PFSK-1 (cell line): ENCODE measurements around the gene PI4KA.

Source experiments
- FOXP2 ChIP-seq: optimal IDR thresholded peaks from 2 replicates; pipeline ENCODE3; 2011; ENCODE audit warnings: borderline replicate concordance, control low read depth, inconsistent platforms; ENCODE audit not compliant: insufficient read depth; ENCODE audit errors: extremely low read length, extremely low read depth
- POLR2AphosphoS5 ChIP-seq: IDR thresholded peaks from 2 replicates; pipeline ENCODE4 v1.6.1; 2012; ENCODE audit warnings: low read depth, mild to moderate bottlenecking, control low read depth, low read length, moderate library complexity
- SIN3A ChIP-seq: IDR thresholded peaks from 2 replicates; pipeline ENCODE4 v1.6.1; 2012; ENCODE audit warnings: mild to moderate bottlenecking, low read length, moderate library complexity, borderline replicate concordance; ENCODE audit not compliant: insufficient read depth
- TAF1 ChIP-seq: IDR thresholded peaks from 2 replicates; pipeline ENCODE4 v1.6.1; 2012; ENCODE audit warnings: low read length, control low read depth, borderline replicate concordance; ENCODE audit not compliant: insufficient read depth
- TF ChIP-seq, protein P1 (sequence below), 2 experiments: IDR thresholded peaks; 2 replicates each; pipeline versions ENCODE4 v1.6.1 to v1.8.0; 2011 to 2012; ENCODE audit warnings: low read depth in 2 of 2, low read length in 2 of 2, control low read depth in 1 of 2, inconsistent platforms in 1 of 2, mild to moderate bottlenecking in 1 of 2, moderate library complexity in 1 of 2; ENCODE audit not compliant: insufficient read depth in 1 of 2

Gene PI4KA

DNA sequence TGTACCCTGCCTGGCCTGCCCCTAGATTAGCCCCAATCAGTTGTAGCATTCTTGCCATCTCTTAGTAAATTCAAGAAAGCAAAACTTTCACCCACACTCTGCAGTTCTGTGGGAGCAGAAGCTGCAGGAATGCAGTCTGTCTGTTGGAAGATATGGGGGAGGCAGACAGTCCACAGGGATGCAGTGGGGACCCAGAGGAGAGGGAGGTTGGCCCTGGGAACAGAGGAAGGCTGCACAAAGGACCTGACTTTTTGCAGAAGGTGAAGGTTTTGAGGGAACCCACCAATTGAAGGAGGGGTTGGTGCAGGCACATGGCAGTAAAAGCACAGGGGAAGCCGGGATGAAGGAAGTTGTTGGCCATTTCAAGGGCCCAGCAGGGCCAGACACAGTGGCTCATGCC lies 16.7 kb upstream of the PI4KA start:
- TF ChIP-seq FOXP2 (no peak), SIN3A (no peak), TAF1 (no peak), POLR2AphosphoS5 (no peak)
- TF ChIP-seq, protein P1, sequence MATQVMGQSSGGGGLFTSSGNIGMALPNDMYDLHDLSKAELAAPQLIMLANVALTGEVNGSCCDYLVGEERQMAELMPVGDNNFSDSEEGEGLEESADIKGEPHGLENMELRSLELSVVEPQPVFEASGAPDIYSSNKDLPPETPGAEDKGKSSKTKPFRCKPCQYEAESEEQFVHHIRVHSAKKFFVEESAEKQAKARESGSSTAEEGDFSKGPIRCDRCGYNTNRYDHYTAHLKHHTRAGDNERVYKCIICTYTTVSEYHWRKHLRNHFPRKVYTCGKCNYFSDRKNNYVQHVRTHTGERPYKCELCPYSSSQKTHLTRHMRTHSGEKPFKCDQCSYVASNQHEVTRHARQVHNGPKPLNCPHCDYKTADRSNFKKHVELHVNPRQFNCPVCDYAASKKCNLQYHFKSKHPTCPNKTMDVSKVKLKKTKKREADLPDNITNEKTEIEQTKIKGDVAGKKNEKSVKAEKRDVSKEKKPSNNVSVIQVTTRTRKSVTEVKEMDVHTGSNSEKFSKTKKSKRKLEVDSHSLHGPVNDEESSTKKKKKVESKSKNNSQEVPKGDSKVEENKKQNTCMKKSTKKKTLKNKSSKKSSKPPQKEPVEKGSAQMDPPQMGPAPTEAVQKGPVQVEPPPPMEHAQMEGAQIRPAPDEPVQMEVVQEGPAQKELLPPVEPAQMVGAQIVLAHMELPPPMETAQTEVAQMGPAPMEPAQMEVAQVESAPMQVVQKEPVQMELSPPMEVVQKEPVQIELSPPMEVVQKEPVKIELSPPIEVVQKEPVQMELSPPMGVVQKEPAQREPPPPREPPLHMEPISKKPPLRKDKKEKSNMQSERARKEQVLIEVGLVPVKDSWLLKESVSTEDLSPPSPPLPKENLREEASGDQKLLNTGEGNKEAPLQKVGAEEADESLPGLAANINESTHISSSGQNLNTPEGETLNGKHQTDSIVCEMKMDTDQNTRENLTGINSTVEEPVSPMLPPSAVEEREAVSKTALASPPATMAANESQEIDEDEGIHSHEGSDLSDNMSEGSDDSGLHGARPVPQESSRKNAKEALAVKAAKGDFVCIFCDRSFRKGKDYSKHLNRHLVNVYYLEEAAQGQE (IDR thresholded peaks at IDR 0.05; ENCODE audit: insufficient read depth in 1 of 2, low read depth in 2 of 2, low read length in 2 of 2), result no peak

DNA sequence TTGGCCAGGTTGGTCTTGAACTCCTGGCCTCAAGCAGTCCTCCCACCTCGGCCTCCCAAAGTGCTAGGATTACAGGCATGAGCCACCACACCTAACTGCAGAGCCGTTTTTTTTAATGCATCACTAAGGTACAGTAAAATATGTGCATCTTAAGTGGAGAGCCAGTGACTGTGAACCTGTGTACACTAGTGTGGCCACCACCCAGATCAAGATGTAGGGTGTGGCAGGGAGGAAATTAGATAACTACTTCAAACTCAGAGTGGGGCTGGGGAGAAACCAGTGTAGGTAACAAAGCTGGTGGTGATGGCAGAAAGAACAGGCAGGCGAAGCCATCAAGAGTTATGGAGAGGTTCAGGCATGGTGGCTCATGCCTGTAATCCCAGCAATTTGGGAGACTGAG lies 14.6 kb upstream of the PI4KA start:
- TF ChIP-seq FOXP2 (no peak), POLR2AphosphoS5 (no peak), TAF1 (no peak), SIN3A (no peak)
- TF ChIP-seq, protein P1 (IDR thresholded peaks at IDR 0.05; ENCODE audit: insufficient read depth in 1 of 2, low read depth in 2 of 2, low read length in 2 of 2), result no peak

DNA sequence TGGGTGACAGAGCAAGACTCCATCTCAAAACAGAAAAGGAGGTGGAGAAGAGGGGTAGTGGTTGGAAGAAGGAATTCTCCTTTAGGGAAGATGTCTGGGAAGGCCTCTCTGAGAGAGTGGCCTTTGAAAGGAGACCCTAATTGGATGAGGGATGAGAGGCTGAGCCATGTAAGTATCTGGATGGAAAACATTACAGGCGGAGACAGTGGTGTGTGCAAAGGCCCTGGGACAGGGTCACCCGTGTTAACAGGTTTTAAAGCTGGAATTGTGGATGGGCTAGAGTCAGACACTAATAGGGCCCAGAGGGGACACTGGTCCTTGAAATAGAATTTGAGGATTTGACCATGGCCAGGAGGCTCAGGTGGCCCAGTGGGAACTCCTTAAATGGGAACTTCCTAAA lies 10.6 kb upstream of the PI4KA start:
- TF ChIP-seq FOXP2, result no peak
- TF ChIP-seq POLR2AphosphoS5, result no peak
- TF ChIP-seq, protein P1 (IDR thresholded peaks at IDR 0.05; ENCODE audit: insufficient read depth in 1 of 2, low read depth in 2 of 2, low read length in 2 of 2), result no peak
- no peak for TF ChIP-seq SIN3A
- TF ChIP-seq TAF1, result no peak

DNA sequence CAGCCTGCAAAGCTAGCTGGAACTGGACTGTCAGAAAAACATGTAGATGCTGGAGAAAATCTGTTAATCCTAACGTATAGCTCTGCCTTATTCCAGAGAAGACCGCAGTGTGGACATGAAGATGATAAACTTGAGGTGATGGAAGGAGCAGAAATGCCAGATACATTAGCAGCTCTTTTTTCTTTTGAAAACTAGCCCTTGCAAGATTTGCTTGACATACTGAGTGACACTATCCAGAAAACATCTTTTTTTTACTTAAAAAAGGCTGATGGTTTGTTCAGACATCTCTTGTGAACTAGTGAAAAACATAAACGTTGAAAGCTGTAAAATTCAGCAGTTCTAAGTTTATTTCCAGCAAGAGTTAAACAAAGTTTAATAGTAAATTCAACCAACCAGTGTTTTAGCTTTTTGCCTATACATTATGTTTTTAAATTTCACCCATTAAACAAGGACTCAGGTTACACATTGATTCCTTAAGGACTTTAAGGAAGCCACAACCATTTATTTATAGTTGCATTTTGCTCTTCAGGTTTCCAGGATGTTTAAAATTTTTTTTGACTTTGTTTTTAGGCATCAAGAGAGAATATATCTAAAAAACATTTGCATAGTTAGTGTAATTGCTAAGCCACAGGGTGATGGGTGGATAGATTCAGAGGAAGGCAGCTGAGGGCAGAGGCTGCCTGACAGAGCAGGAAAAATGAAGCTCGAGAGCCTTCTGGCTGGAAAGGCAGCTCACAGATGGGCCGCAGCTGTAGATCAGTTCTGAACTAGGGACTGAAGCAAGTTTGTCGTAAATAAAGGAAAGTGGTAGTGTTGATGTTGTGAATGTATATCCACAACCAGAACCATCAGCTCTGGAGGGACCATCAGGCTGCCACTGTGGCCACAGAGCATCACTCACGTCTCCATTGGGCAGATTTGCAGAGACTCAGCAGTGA lies 9.7 kb upstream of the PI4KA start:
- TF ChIP-seq, protein P1 (IDR thresholded peaks at IDR 0.05; ENCODE audit: insufficient read depth in 1 of 2, low read depth in 2 of 2, low read length in 2 of 2), result no peak
- TF ChIP-seq SIN3A, result no peak
- no peak for TF ChIP-seq TAF1
- TF ChIP-seq POLR2AphosphoS5, result no peak
- no peak for TF ChIP-seq FOXP2
